ENCODE data around the gene SEPTIN11. TPM values are rescaled to one million over a fixed set of nuclear protein-coding genes. Genes with fewer than 3 reads are reported as not detected.
A peak's percentile ranks its signal among the peaks of the same experiment; 100 is the strongest.

Gene SEPTIN11
- total RNA-seq, 4 donors from 2014 or later, result 58.8 to 354 (median 80.0) TPM

DNA sequence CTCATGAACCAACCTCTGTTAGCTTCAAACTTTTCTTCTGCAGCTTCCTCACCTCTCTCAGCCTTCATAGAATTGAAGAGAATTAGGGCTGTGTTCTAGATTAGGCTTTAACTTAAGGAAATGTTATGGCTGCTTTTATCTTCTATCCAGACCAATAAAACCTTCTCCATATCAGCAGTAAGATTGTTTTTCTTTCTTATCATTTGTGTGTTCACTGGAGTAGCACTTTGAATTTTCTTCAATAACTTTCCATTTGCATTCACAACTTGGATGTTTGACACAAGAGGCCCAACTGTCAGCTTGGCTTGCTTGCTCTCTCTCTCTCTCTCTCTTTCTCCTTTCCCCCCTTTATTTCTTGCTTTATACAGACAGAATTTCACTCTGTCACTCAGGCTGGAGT, 28.8 kb upstream of the SEPTIN11 start:
- no peak overlapping the region for H3K4me3 ChIP-seq
- no peak for DNase-seq
- H3K4me1 ChIP-seq, result peaks cover 0 to 8% (median 0%) of the 10 kb centered on the region in 4 donors
- H3K27ac ChIP-seq, result peak overlapping the region in 1 of 4 donors; percentile 15
- H3K36me3 ChIP-seq, result no peaks in the 10 kb centered on the region
- TF ChIP-seq CTCF (IDR thresholded peaks at IDR 0.05), result no peak
- TF ChIP-seq POLR2A (IDR thresholded peaks at IDR 0.05), result no peak
- H3K27me3 ChIP-seq, result no peaks in the 10 kb centered on the region
- no peaks in the 10 kb centered on the region for H3K9me3 ChIP-seq

- H3K4me3 ChIP-seq, result no peak overlapping the region
- TF ChIP-seq POLR2A (IDR thresholded peaks at IDR 0.05), result no peak
- TF ChIP-seq CTCF (IDR thresholded peaks at IDR 0.05), result no peak
- H3K9me3 ChIP-seq, result no peaks in the 10 kb centered on the region
- H3K27ac ChIP-seq, result peak overlapping the region in 1 of 4 donors; percentile 21
- DNase-seq, result peak in 1 of 3 donors; percentile 47
- peaks cover 0 to 8% (median 0%) of the 10 kb centered on the region in 4 donors for H3K4me1 ChIP-seq
- no peaks in the 10 kb centered on the region for H3K36me3 ChIP-seq
- no peaks in the 10 kb centered on the region for H3K27me3 ChIP-seq
Observed at GRCh38 chr4:76923619-76924357, 25.8 kb upstream of the SEPTIN11 start.

DNA sequence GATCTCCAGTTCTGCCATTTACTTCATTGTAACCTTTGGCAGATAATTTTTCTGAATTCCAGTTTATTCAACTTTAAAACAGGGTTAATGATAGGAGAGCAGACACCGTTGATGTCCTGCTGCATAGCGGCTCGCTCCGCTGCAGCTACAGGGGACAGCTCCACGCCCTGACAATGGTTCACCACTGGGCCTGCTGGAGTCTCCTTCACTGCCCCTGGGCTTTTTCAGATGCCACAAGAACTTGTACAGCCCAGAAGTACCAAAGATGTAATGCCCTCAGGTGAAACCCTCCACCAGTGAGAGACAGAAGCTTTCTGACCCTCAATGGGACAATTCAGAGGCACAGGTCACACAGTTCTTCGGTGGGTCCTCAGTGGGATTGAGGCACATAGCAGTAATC, 22.7 kb upstream of the SEPTIN11 start:
- H3K36me3 ChIP-seq, result no peaks in the 10 kb centered on the region
- no peak for DNase-seq
- H3K9me3 ChIP-seq, result no peaks in the 10 kb centered on the region
- H3K4me3 ChIP-seq, result no peak overlapping the region
- H3K27me3 ChIP-seq, result no peaks in the 10 kb centered on the region
- TF ChIP-seq POLR2A (IDR thresholded peaks at IDR 0.05) (no peak), CTCF (IDR thresholded peaks at IDR 0.05) (no peak)
- peaks cover 0 to 4% (median 0%) of the 10 kb centered on the region in 4 donors for H3K4me1 ChIP-seq
- H3K27ac ChIP-seq, result no peak overlapping the region

- no peak overlapping the region for H3K4me3 ChIP-seq
- H3K36me3 ChIP-seq, result no peaks in the 10 kb centered on the region
- no peak for DNase-seq
- no peak overlapping the region for H3K27ac ChIP-seq
- H3K9me3 ChIP-seq, result no peaks in the 10 kb centered on the region
- H3K27me3 ChIP-seq, result no peaks in the 10 kb centered on the region
- no peak for TF ChIP-seq CTCF (IDR thresholded peaks at IDR 0.05)
- no peak for TF ChIP-seq POLR2A (IDR thresholded peaks at IDR 0.05)
- H3K4me1 ChIP-seq, result no peaks in the 10 kb centered on the region
Observed at GRCh38 chr4:76930685-76931084, 18.9 kb upstream of the SEPTIN11 start.

DNA sequence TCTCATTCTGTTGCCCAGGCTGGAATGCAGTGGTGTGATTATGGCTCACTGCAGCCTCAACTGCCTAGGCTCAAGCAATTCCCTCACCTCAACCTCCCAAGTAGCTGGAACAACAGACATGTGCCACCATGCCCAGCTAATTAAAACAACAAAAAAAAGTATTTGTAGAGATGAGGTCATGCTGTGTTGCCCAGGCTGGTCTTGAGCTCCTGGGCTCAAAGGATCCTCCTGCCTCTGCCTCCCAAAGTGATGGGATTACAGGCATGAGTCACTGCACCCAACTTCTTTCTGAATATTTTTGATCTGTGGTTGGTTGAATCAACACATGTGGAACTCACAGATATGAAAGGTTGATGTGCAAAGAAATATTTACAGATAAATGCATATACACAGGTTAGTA, 18.5 kb upstream of the SEPTIN11 start:
- no peak for DNase-seq
- H3K4me3 ChIP-seq, result no peak overlapping the region
- TF ChIP-seq POLR2A (IDR thresholded peaks at IDR 0.05) (no peak), CTCF (IDR thresholded peaks at IDR 0.05) (no peak)
- no peak overlapping the region for H3K27ac ChIP-seq
- no peaks in the 10 kb centered on the region for H3K9me3 ChIP-seq
- no peaks in the 10 kb centered on the region for H3K4me1 ChIP-seq
- H3K27me3 ChIP-seq, result no peaks in the 10 kb centered on the region
- no peaks in the 10 kb centered on the region for H3K36me3 ChIP-seq
